ENCODE measurements around the gene ZNF331.

The ZNF331 gene

DNA sequence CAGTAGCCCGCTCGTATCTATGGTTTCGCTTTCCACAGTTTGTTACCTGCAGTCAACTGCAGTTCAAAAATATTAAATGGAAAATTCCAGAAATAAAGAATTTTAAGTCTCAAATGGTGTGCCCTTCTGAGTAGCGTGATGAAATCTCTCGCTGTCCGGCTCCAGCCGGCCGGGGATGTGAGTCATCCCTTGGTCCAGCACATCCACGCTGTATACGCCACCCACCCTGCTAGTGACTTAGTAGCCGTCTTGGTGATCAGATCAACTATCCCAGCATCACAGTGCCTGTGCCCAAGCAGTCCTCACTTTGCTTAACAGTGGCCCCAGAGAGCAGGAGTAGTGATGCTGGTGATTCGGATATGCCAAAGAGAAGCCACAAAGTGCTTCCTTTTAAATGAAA, 40.0 kb downstream of the ZNF331 start:
- DNase-seq = no peak

DNA sequence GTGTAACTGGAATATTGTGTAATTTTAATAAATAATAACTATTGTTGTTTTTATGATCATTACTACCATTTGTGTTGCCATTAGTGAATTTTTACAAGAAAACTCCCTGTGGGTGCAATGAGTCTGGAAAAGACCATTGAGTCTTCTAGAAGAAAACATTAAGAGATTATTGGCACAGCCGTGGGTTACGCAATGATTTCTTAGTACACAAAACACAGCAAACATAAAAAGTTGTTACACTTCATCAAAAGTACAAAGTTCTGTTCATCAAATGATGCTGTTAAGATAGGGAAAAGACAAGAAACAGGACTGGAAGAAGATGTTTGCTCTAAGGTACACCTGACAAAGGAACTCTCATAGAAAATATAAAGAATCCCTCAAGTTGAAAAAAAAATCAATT, 41.6 kb downstream of the ZNF331 start:
- no peak for DNase-seq

DNA sequence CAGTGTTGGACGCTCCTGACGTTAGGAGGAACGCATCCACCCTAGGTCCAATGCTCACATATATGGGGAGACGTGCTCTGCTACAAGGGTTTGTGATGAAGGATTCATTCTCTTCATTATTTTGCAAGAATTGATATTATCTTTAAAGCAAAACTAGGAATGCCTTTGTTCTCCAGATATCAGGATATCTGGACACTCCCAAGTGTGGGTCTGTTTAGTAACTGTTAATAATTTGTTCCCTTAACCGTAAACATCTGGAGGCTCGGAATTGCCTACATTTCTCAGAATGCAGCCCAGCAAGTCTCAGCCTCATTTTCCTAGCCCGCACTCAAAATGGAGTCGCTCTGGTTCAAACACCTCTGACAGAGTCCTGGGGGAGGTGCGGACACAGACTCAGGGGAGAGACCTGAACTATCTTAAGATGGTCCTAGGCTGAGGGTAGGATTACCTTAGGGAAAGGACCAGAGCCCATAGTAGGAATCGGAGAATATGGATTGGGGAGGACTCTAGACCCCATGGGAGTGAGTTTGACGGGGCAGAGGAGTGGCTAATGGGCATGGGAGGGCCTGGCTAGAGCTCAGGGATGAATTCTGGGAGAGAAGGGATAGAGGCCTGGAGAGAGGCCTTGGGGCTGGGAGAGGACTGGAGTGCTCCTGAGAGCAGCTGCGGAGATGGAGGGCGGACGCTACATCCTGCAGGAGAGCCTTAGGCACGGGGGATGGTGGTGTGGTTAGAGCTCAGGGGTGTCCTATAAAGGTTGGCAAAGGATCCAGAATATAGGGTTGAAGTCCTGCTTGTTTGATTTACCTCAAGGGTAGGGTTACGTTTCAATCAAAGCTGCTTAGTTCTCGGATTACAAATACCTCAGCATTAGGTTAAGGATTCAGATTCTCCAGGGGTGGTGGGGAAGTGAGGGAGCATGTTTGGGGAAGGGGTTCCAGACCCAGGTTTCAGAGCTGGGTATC, 43.2 kb downstream of the ZNF331 start:
- no peak for DNase-seq

DNA sequence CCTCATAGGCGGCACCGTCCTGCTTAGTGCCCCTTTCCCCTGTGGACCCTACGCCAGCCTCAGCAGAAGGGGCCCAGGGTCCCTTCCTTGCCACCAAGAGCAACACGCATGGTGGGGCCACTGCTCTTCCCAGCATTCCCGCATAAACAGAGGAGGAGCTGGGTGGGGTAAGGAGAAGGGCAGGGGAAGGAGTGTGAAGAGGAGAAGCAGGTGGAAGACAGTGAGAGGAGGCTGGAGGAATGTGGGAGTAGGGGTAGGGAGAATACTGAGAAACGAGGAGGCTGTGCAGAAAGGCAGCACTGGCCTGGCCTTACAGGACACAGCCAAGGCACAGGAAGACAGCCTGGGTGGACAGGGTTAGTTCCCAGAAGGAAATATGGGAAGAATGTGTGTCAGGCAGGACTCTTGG, 43.9 kb downstream of the ZNF331 start:
- no peak for DNase-seq

GRCh38 chr19:53583181-53583580, 45.2 kb downstream of the ZNF331 start:
- DNase-seq = no peak

DNA sequence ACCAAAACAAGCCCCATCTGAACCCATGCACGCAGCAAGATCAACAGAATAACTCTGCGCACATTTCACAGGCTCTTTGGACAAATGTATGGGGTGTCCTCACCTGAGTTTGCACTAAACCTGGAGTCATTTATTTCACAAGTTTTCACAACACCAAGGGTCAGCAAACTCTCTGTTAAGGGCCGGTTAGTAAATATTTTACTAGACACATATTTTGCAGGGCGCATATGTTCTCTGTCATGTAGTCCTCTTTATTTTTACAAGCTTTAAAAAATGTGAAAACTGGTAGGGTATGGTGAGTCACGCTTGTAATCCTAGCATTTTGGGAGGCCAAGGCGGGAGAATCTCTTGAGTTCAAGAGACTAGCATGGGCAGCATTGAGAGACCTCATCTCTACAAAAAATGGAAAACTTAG, 48.3 kb downstream of the ZNF331 start:
- no peak for DNase-seq

DNA sequence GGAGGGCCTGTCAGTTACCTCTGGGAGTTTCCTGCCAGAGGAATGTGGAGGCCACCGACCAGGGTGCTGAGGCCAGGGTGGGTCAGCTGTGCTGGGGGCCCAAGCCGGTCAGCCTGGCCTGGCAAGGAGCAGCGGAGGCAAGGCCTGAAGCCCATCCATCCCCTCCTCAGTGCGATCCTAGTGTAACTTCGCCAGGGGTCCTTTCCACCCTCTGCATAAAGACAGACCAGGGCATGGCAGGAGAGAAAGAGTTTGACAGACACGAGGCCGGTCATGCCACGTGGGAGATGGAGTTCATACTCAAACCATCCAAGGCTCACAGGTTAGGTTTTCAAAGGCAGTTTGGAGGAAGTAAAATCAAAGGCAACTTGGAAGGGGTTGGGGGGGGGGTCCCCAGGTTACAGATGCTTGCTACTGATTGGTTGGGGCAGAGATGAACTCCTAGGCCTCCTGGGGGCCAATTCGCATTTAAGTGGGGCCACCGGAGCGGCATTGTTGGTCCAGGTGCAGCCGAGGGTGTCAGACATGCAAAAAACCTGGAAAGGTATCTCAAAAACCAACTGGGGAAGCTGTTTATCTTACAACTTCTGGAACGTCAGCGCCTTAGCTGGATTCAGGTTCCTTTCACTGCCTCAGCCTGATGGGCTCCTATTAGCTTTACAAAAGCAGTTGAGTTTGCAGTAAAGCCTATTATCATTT, 57.0 kb downstream of the ZNF331 start:
- no peak for DNase-seq

GRCh38 chr19:53595510-53595867, 57.5 kb downstream of the ZNF331 start:
- DNase-seq = no peak

GRCh38 chr19:53596056-53596455, 58.1 kb downstream of the ZNF331 start:
- no peak for DNase-seq

DNA sequence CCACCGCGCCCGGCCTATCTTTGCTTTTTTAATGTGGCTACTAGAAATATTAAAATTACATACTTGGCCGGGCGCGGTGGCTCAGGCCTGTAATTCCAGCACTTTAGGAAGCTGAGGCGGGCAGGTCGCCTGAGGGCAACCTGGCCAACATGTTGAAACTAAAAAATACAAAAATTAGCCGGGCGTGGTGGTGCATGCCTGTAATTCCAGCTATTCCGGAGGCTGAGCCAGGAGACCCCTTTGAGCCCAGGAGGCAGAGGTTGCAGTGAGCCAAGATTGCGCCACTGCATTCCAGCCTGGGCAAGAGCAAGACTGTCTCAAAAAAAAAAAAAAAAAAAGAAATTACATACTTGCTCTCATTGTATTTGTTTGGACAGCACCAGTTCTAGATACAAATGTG, 59.1 kb downstream of the ZNF331 start:
- DNase-seq = no peak

DNA sequence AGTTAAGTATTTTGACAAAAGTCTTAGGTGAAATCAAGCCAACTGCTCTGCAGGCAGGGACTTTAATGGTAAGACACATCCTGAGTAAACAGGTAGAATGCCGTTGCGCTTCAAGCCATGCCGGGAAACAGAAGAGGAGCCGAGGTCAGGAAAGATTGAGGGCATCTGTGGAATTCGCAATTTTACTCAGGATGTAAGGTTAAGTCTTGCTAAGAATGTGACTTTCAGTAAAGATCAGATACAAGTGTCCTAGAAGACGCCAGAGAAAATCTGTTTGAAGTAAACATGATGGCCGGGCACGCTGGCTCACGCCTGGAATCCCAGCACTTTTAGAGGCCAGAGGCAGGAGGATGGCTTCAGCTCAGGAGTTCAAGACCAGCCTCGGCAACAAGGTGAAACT, 60.4 kb downstream of the ZNF331 start:
- DNase-seq = no peak

DNA sequence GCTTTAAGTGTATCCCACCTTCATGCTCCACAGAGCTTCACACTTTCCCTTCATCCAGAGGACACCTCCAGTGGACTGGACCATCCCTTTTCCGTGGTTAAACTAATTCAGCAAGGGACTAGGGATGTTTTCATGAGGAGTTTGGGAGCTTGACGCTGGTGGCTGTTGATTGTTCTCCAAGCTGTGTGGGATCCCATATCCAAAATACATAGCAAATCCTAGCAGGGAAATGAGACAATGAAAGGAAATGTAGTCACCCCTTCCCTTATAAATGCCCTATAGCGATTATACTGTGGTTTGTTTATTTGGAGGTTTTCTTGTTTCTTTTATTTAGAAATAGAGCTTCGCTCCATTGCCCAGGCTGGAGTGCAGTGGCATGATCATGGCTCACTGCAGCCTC, 62.3 kb downstream of the ZNF331 start:
- DNase-seq = no peak

DNA sequence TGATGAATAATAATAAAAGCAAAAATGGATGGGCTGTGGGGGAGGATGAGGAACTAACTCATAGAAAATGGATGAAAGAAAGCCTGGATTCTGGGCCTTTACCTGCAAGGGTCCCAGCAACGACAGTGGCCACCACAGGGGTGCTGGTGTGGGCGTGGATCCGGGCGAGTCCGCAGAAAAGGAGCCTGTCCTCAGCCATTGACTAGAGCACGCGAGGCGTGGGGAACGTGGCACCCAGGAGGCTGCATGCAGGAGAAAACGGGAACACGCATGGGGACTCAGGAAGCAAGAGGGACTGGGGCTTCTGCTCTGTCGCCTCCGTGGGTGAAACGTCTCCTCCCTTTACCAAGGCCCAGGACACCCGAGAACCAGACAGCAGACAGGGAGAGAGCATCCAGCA, 68.1 kb downstream of the ZNF331 start:
- no peak for DNase-seq

DNA sequence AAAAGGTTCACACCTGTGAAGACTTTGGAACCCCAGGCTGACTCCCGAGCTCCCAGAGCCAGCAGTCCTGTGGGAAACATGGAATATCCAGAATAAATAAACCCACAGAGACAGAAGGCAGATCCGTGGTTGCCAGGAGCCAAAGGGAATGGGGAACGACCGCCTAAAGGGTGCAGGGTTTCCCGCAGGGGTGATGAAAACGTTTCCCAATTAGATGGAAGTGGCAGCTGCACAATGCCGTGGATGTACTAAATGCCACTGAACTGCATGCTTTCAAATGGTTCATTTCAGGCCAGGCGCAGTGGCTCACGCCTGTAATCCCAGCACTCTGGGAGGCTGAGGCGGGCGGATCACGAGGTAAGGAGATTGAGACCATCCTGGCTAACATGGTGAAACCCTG, 70.4 kb downstream of the ZNF331 start:
- DNase-seq = no peak

DNA sequence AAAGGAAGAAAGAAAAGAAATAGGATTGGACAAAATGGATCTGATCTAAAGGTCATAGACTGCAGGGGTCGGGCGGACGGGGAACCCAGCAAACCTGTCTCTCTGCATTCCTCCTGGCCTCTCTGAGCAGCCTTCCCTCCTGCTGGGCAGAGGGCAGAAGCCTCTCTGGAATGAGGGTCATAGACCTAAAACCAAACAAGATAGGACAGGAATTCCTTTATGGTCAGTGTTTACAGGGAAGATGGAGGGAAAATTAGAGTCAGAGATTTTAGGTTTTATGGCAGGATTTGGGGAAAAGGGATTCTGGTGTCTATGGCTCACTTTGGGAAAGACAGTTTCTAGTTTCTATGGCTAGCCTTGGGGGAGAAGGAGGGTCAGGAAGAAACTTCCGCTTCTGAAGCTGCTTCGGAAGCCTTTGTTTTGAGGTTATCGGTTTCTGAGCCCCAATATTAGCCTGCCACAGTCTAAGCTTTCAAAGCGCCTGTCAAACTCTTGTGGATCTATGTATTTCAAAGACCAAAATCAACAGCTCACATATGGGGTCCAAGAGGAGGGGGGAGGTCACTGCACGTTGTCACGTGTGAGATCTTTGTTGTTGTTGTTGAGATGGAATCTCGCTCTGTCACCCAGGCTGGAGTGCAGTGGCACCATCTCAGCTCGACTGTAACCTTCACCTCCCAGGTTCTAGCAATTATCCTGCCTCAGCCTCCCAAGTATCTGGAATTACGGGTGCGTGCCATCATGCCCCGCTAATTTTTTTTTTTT, 75.0 kb downstream of the ZNF331 start:
- no peak for DNase-seq

DNA sequence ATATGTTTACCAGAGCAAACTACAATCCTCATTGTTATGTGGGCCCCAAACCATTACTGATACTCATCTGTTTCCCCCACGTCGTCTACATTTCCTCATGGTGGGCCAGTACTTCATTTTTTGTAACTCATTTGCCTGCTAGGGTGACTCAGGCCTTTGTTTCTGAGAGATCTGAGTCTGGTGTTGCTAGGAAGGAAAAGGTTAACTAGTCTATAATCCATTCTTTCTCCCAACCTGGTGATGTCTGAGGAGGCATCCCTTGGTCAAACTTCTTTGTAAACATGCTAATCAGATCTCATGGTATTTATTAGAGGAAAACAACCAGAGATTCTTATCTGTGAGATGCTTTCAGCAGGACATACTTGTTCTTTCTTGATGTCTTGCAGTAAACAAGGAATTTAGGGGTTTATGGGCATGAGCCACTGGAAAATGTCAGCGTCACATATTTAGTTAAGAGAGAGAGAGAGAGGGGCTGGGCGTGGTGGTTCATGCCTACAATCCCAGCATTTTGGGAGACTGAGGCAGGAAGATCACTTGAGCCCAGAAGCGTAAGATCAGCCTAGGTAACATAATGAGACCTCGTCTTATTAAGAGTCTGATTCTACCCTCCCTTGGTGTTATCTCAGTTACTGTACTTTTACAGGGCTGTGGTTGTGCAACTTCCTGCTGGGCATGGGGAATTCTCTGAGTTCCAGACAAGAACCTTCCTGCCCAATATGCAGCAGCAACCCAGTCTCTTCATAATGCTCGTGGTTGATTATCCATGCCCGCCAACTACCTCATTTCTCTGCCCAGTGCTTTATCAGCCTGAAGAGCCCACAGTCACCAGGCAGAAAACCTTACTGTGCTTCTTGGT, 84.2 kb downstream of the ZNF331 start:
- no peak for DNase-seq

DNA sequence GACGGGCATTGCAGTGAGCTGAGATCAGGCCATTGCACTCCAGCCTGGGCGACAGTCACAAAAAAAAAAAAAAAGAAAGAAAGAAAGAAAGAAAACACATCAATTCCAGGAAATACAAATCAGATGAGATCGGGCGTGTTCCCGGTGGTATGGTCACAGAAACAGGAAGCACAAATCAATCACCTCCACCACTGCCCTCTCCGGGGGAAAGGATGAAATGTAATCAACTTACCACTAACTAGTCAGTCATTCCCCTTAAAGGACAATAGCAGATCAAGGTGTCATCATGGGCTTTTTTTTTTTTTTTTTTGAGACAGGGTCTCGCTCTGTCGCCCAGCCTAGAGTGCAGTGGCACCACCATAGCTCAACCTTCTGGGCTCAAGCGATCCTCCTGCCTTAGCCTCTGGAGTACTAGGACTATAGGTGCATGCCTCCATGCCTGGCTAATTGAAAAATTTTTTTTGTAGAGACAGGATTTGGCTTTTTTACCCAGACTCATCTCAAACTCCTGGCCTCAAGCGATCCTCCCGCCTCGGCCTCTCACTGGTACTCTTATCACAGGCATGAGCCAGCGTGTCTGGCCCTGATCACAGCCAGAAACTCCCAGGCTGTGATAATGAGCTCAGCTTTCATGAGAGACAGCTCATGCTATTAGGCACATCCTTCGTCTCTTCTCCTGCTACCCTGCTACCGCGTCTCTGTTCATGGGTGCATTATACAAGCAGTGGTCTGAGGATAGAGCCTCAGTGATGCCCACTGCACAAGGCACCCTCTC, 87.0 kb downstream of the ZNF331 start:
- no peak for DNase-seq

DNA sequence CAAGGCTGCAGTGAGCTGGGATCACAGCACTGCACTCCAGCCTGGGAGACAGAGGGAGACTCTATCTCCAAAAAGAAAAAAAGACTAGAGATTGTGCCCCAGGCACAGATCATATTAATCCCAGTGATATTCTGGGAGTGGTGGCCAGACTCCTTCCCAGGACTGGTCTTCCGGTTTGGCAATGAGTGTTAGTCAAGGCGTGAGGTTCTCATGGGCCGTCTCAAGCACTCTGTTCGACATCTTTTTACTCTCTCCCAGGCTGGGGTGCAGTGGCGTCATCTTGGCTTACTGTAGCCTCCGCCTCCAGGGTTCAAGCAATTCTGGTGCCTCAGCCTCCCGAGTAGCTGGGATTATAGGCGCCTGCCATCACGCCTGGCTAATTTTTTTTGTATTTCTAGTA, 88.5 kb downstream of the ZNF331 start:
- no peak for DNase-seq

- no peak for DNase-seq
Observed at GRCh38 chr19:53626976-53627375, 89.0 kb downstream of the ZNF331 start.
